ENCODE data around the gene CEP295NL.

DNA sequence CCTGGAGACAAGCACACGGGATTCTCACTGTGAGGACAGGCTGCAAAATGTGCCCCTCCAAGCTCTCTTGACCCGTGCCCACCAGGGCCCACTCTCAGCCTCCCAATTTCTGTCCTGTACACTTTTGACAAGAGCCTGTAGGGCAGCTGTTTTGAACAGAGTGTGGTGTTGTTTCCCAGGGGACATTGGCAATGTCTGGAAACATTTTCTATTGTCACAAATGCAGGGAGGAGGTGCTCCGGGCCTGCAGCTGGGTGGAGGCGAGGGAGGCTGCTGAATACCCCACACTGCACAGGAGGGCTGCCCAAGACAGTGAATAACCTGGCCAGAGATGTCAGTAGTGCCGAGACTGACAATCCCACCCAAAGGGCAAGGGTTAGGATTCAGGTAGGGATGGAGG is 10.5 kb downstream of the CEP295NL start:
- TF ChIP-seq POLR2A (IDR thresholded peaks at IDR 0.05) (no peak), CTCF (IDR thresholded peaks at IDR 0.05) (no peak)
